Osteoblast (primary cell): ENCODE results near the gene SH3TC1. TPM values are rescaled to one million over a fixed set of nuclear protein-coding genes. Genes with fewer than 3 reads are reported as not detected.
A peak's percentile ranks its signal among the peaks of the same experiment; 100 is the strongest.

ENCODE experiments used
- DNase-seq: peaks from one replicate; pipeline ENCODE4 v3.0.0; 2011; ENCODE audit warnings: low spot score, mixed read lengths; ENCODE audit not compliant: insufficient read length; ENCODE audit errors: missing footprints
- H2AFZ ChIP-seq: 2 replicates; pipeline ENCODE4 v1.6.0; 2011; ENCODE audit warnings: mild to moderate bottlenecking, low read length
- H3K27ac ChIP-seq: 2 replicates; pipeline ENCODE4 v1.5.1; 2011; ENCODE audit warnings: mild to moderate bottlenecking, low read depth, low read length, moderate library complexity
- H3K27me3 ChIP-seq: 2 replicates; pipeline ENCODE4 v1.6.0; 2012; ENCODE audit warnings: mild to moderate bottlenecking, control low read depth, inconsistent platforms, low read length, moderate library complexity; ENCODE audit not compliant: insufficient read depth
- H3K36me3 ChIP-seq: 2 replicates; pipeline ENCODE4 v1.5.1; 2011; ENCODE audit warnings: mild to moderate bottlenecking, low read length, control low read depth, moderate library complexity; ENCODE audit not compliant: insufficient read depth
- H3K4me1 ChIP-seq: 2 replicates; pipeline ENCODE4 v1.5.1; 2011; ENCODE audit warnings: mild to moderate bottlenecking, low read length, control low read depth, moderate library complexity; ENCODE audit not compliant: insufficient read depth
- H3K4me2 ChIP-seq: 2 replicates; pipeline ENCODE4 v1.6.0; 2011; ENCODE audit warnings: mild to moderate bottlenecking, low read length; ENCODE audit not compliant: insufficient read depth
- H3K4me3 ChIP-seq: fragments of 200-600 bp; sonication (generic); 3 replicates; pipeline ENCODE4 v1.5.1; 2012; ENCODE audit warnings: mild to moderate bottlenecking, low read length, inconsistent platforms; ENCODE audit not compliant: insufficient read depth
- H3K79me2 ChIP-seq: 2 replicates; pipeline ENCODE4 v1.6.0; 2012; ENCODE audit warnings: mild to moderate bottlenecking, low read length, control low read depth, inconsistent platforms; ENCODE audit not compliant: insufficient read depth
- H3K9me3 ChIP-seq: 2 replicates; pipeline ENCODE4 v1.5.1; 2011; ENCODE audit warnings: low read depth, low read length, control low read depth
- H4K20me1 ChIP-seq: 2 replicates; pipeline ENCODE4 v1.6.0; 2012; ENCODE audit warnings: mild to moderate bottlenecking, low read length, control low read depth; ENCODE audit not compliant: insufficient read depth
- total RNA-seq: library from RNA; depleted of rRNA; stranded (reverse); fragments of >200 nt; gene quantifications from 2 replicates; pipeline ENCODE4 v1.2.3, GENCODE V29; 2012
- TF ChIP-seq, protein P1 (sequence below): IDR thresholded peaks from 2 replicates; pipeline ENCODE4 v1.5.1; 2011; ENCODE audit warnings: mild to moderate bottlenecking, low read depth, low read length, moderate library complexity; ENCODE audit errors: extremely low read depth

SH3TC1 gene
- total RNA-seq, 1 donor, result 3.6 TPM

DNA sequence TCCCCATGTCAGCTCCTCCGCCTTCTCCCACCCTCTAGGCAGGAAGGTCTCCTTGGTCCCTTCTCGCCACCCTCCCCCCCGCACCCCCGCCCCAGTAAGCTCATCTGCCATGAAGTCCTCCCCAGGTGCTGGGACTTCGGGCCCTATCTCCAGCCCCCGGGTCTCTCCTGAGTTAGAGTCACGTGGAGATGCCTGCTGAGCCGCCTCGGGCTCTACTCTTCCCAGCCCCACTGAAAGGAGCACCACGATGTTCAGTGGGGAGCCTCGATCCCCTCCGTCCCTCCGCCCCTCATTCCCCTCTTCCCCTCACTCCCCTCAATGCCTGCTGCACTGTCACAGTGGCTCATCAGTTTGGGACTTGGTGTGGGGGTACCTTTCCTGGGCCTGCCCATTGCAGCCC, 74.4 kb downstream of the SH3TC1 start:
- Histone ChIP-seq H3K27me3 (peaks cover 5% of the 10 kb centered on the region), H2AFZ (no peak overlapping the region), H3K4me3 (no peak overlapping the region), H4K20me1 (no peaks in the 10 kb centered on the region), H3K27ac (no peak overlapping the region), H3K4me1 (peaks cover 23% of the 10 kb centered on the region), H3K79me2 (no peaks in the 10 kb centered on the region), H3K9me3 (no peaks in the 10 kb centered on the region), H3K4me2 (no peak overlapping the region), H3K36me3 (no peaks in the 10 kb centered on the region)
- DNase-seq, result peak; percentile 69
- TF ChIP-seq, protein P1, sequence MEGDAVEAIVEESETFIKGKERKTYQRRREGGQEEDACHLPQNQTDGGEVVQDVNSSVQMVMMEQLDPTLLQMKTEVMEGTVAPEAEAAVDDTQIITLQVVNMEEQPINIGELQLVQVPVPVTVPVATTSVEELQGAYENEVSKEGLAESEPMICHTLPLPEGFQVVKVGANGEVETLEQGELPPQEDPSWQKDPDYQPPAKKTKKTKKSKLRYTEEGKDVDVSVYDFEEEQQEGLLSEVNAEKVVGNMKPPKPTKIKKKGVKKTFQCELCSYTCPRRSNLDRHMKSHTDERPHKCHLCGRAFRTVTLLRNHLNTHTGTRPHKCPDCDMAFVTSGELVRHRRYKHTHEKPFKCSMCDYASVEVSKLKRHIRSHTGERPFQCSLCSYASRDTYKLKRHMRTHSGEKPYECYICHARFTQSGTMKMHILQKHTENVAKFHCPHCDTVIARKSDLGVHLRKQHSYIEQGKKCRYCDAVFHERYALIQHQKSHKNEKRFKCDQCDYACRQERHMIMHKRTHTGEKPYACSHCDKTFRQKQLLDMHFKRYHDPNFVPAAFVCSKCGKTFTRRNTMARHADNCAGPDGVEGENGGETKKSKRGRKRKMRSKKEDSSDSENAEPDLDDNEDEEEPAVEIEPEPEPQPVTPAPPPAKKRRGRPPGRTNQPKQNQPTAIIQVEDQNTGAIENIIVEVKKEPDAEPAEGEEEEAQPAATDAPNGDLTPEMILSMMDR, result no peak

DNA sequence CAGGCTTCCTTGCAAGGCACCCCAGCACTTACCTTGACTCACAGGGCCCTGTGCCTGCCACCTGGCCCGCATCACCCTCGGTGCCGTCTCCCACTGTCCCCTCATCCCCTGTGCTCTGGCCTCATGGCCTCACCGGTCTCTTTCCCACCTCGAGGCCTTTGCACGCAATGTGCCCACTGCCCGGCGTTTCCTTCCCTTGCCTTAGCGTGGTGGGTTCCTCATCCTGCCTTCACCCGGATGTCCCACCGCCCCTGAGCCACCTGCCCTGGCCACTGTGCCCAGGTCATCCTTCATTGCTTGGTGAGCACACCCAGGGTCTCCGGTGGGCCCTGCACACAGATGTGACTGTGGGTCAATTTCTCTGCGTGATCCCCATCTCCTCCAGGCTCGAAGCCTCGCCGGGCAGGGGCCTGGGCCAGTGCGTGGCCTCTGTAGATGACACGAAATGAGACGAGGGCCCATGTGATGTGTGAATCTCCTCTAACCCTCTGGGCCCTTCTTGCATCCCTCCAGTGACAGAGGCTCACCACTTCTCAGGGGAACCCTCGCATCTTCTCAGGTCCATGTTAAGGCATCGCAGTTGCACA, 75.1 kb downstream of the SH3TC1 start:
- Histone ChIP-seq H3K36me3 (no peaks in the 10 kb centered on the region), H2AFZ (no peak overlapping the region), H3K4me2 (no peak overlapping the region), H3K79me2 (no peaks in the 10 kb centered on the region), H4K20me1 (no peaks in the 10 kb centered on the region), H3K9me3 (no peaks in the 10 kb centered on the region), H3K4me1 (peaks cover 30% of the 10 kb centered on the region), H3K27me3 (peaks cover 5% of the 10 kb centered on the region), H3K27ac (no peak overlapping the region), H3K4me3 (no peak overlapping the region)
- peak; percentile 69 for DNase-seq
- TF ChIP-seq, protein P1, result no peak

DNA sequence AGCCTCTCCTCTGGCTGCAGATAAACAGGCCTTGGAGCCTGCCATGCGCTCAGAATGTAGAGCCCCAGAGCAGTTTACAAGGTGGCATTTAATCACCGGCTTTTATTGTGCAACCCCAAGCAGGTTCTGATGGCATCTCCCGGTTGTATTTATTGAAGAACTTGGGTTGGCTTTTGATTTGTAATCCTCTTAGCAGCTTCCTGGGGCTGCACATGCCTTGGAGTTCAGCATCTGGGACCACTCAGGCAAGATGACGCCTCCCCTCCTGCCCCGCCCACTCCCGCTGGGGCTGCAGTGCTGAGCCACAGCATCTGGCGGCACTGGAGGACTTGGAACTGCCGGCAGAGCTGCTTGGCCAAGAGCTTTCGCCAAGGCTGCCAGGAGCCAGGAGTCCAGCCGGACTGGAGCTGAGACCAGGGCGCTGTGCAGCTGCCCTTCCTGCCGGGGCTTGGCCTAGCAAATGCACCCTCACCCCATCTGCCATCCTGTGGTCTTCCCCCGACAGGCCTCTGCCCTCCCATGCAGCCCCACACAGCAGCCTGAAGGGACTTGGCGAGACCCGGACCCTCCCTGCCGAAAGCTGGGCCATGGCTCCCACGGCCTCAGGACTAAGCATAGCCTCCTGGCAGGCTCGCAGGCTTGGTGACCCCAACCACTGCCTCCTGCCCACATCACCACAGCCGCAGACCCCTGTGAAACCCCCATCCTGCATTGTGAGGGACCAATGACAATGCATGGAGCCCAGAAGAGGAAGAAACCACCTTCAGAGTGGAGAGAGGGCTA, 75.9 kb downstream of the SH3TC1 start:
- TF ChIP-seq, protein P1, result peak; percentile 58
- peaks cover 33% of the 10 kb centered on the region for H3K4me1 ChIP-seq
- H3K4me3 ChIP-seq, result no peak overlapping the region
- no peak overlapping the region for H3K4me2 ChIP-seq
- H3K36me3 ChIP-seq, result no peaks in the 10 kb centered on the region
- no peaks in the 10 kb centered on the region for H3K79me2 ChIP-seq
- H3K9me3 ChIP-seq, result no peaks in the 10 kb centered on the region
- peak; percentile 99 for DNase-seq
- H4K20me1 ChIP-seq, result no peaks in the 10 kb centered on the region
- H2AFZ ChIP-seq, result no peak overlapping the region
- no peak overlapping the region for H3K27ac ChIP-seq
- peaks cover 5% of the 10 kb centered on the region for H3K27me3 ChIP-seq

DNA sequence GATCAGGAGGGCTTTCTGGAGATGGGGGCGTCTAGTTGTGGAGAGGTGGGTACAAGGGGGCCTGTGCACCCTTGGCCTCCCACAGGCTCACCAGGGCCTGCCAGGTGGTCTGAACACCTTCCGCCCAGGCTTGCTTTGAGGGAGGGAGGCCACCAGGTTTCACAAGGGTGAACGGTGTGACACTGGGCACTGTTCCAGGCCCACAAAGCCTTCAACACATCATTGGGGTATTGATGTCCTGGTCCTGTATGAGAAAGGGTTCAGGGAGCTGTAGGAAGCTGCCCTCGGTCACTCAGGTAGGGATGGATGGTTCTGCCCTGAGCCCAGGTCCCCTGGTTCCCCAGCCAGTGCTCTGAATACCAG, 76.4 kb downstream of the SH3TC1 start:
- Histone ChIP-seq H3K36me3 (no peaks in the 10 kb centered on the region), H3K9me3 (no peaks in the 10 kb centered on the region), H3K27ac (no peak overlapping the region), H4K20me1 (no peaks in the 10 kb centered on the region), H3K27me3 (no peaks in the 10 kb centered on the region), H3K4me1 (peaks cover 33% of the 10 kb centered on the region), H2AFZ (no peak overlapping the region), H3K4me2 (no peak overlapping the region), H3K4me3 (no peak overlapping the region), H3K79me2 (no peaks in the 10 kb centered on the region)
- TF ChIP-seq, protein P1, result no peak
- DNase-seq, result peak; percentile 65
